ELR (cell line): ENCODE data around the gene SEPTIN7.
"Not testable (repeated sequence)": the region's sequence is repeated elsewhere in the genome, so short reads cannot be mapped to it uniquely, and the experiment has no call there.

Experiments
- DNase-seq: peaks from one replicate; pipeline ENCODE4 v3.0.0-alpha.2; 2015; ENCODE audit warnings: low read depth

Gene SEPTIN7

GRCh38 chr7:35800718-35801391 is at the start of gene SEPTIN7:
Gene SEPTIN7, plus strand, starts transcription at chr7:35801057. Its CDS starts 153 bp downstream, at chr7:35801210.
- DNase-seq: peak; percentile 99

GRCh38 chr7:35752742-35753141 is 48.1 kb upstream of the SEPTIN7 start:
- DNase-seq: no peak

GRCh38 chr7:35753761-35754603 is 46.9 kb upstream of the SEPTIN7 start:
- no peak for DNase-seq

- no peak for DNase-seq
Observed at GRCh38 chr7:35754741-35755140, 46.1 kb upstream of the SEPTIN7 start.

- DNase-seq: no peak
Observed at GRCh38 chr7:35755711-35756110, 45.1 kb upstream of the SEPTIN7 start.

- not testable (repeated sequence) for DNase-seq
Observed at GRCh38 chr7:35756453-35756852, 44.4 kb upstream of the SEPTIN7 start.

GRCh38 chr7:35757574-35757973 is 43.3 kb upstream of the SEPTIN7 start:
- DNase-seq: no peak

- DNase-seq: no peak
Observed at GRCh38 chr7:35758421-35758820, 42.4 kb upstream of the SEPTIN7 start.

GRCh38 chr7:35760143-35760745 is 40.6 kb upstream of the SEPTIN7 start:
- DNase-seq: no peak

- peak; percentile 22 for DNase-seq
Observed at GRCh38 chr7:35761871-35762677, 38.8 kb upstream of the SEPTIN7 start.

GRCh38 chr7:35762781-35763180 is 38.1 kb upstream of the SEPTIN7 start:
- DNase-seq: no peak

- no peak for DNase-seq
Observed at GRCh38 chr7:35768346-35768745, 32.5 kb upstream of the SEPTIN7 start.

- DNase-seq: no peak
Observed at GRCh38 chr7:35771776-35772175, 29.1 kb upstream of the SEPTIN7 start.

GRCh38 chr7:35773994-35774393 is 26.9 kb upstream of the SEPTIN7 start:
- no peak for DNase-seq

- no peak for DNase-seq
Observed at GRCh38 chr7:35776686-35777085, 24.2 kb upstream of the SEPTIN7 start.

GRCh38 chr7:35777121-35777520 is 23.7 kb upstream of the SEPTIN7 start:
- no peak for DNase-seq

GRCh38 chr7:35780070-35780469 is 20.8 kb upstream of the SEPTIN7 start:
- no peak for DNase-seq

- DNase-seq: no peak
Observed at GRCh38 chr7:35781200-35781701, 19.6 kb upstream of the SEPTIN7 start.

GRCh38 chr7:35781767-35782515 is 18.9 kb upstream of the SEPTIN7 start:
- no peak for DNase-seq

GRCh38 chr7:35784332-35784731 is 16.5 kb upstream of the SEPTIN7 start:
- no peak for DNase-seq

GRCh38 chr7:35785250-35785649 is 15.6 kb upstream of the SEPTIN7 start:
- DNase-seq: no peak
